BE2C (cell line): Measurements from ENCODE around the gene PRRC2B.

Experiments
- DNase-seq: peaks from one replicate; pipeline ENCODE4 v3.0.0-alpha.2; 2020
- H3K27me3 ChIP-seq: fragments of 250-450 bp; sonication (Bioruptor Pico); 2 replicates; pipeline ENCODE4 v1.5.1; 2020; ENCODE audit warnings: mild to moderate bottlenecking
- H3K36me3 ChIP-seq: fragments of 250-450 bp; sonication (Bioruptor Pico); 2 replicates; pipeline ENCODE4 v1.5.1; 2020; ENCODE audit warnings: mild to moderate bottlenecking
- H3K4me1 ChIP-seq: fragments of 250-450 bp; sonication (Bioruptor Pico); 2 replicates; pipeline ENCODE4 v1.5.1; 2020
- H3K4me3 ChIP-seq: 2 replicates; pipeline ENCODE4 v1.5.1; 2011; ENCODE audit warnings: low read depth, low read length
- H3K9me3 ChIP-seq: fragments of 250-450 bp; sonication (Bioruptor Pico); 2 replicates; pipeline ENCODE4 v1.5.1; 2020
- TF ChIP-seq, protein P1 (sequence below): IDR thresholded peaks from 2 replicates; pipeline ENCODE4 v1.5.1; 2012; ENCODE audit warnings: mild to moderate bottlenecking, low read depth, low read length

The PRRC2B gene

GRCh38 chr9:131406563-131407436, 12.9 kb downstream of the PRRC2B start:
- H3K27me3 ChIP-seq, result no peaks in the 10 kb centered on the region
- TF ChIP-seq, protein P1, sequence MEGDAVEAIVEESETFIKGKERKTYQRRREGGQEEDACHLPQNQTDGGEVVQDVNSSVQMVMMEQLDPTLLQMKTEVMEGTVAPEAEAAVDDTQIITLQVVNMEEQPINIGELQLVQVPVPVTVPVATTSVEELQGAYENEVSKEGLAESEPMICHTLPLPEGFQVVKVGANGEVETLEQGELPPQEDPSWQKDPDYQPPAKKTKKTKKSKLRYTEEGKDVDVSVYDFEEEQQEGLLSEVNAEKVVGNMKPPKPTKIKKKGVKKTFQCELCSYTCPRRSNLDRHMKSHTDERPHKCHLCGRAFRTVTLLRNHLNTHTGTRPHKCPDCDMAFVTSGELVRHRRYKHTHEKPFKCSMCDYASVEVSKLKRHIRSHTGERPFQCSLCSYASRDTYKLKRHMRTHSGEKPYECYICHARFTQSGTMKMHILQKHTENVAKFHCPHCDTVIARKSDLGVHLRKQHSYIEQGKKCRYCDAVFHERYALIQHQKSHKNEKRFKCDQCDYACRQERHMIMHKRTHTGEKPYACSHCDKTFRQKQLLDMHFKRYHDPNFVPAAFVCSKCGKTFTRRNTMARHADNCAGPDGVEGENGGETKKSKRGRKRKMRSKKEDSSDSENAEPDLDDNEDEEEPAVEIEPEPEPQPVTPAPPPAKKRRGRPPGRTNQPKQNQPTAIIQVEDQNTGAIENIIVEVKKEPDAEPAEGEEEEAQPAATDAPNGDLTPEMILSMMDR, result no peak
- H3K4me1 ChIP-seq, result peaks cover 32% of the 10 kb centered on the region
- DNase-seq, result no peak
- H3K4me3 ChIP-seq, result no peak overlapping the region
- H3K36me3 ChIP-seq, result peaks cover 19% of the 10 kb centered on the region
- H3K9me3 ChIP-seq, result no peaks in the 10 kb centered on the region

DNA sequence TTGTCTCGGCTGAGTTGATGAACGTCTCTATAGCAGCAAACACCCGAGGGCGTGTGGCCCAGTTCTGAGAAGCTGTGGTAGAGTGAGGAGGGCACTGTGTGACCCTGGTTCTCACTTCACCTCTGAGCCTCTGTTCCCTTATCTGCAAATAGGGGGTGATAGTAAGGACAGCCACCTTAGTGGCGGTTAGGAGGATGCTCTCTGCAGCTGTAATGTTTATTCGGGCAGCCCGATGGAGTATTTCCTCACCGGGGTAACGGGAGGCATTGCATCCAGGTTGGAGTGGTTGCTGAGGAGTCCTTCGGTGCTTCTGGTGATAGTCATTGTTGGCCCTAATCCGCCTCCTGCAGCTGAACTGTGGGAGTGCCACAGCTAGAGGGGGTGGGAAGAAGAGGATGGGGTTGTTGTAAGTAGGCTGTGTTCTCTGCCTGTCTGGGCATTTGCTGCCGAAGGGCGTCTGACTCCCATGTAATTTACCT, 13.9 kb downstream of the PRRC2B start:
- Histone ChIP-seq H3K36me3 (peaks cover 11% of the 10 kb centered on the region), H3K4me3 (no peak overlapping the region), H3K27me3 (no peaks in the 10 kb centered on the region), H3K4me1 (peaks cover 29% of the 10 kb centered on the region), H3K9me3 (no peaks in the 10 kb centered on the region)
- TF ChIP-seq, protein P1, result peak; percentile 29
- DNase-seq, result no peak

DNA sequence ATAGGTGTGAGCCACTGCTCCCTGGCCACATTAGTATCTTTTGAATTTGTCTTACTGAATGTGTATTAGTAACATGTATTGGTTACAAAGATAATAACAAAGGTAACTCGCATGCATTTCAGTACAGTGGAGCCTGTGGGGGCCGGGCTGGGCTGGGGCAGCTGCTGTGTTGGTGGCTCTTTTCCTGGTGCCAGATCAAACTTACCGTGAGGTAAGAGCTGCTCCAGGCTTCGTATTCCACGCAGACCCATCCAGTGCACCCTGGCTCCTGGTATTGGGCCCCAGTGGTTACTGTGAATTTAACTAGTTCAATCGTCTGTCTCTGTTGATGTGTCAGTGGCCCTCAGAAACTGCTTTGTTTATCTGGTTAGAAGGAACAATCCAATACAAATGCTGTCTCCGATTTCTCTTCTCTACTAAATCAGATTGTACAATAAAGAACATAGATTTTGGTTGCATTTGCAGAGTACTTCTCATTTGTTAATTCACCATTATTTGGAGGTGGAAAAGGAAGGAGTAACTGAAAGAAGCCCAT, 15.6 kb downstream of the PRRC2B start:
- peaks cover 18% of the 10 kb centered on the region for H3K36me3 ChIP-seq
- peaks cover 27% of the 10 kb centered on the region for H3K4me1 ChIP-seq
- no peaks in the 10 kb centered on the region for H3K27me3 ChIP-seq
- TF ChIP-seq, protein P1, result no peak
- H3K9me3 ChIP-seq, result peaks cover 3% of the 10 kb centered on the region; the same call in 1 of the 2 replicates
- DNase-seq, result no peak
- no peak overlapping the region for H3K4me3 ChIP-seq

- H3K4me3 ChIP-seq, result no peak overlapping the region
- TF ChIP-seq, protein P1, result no peak
- peaks cover 18% of the 10 kb centered on the region for H3K36me3 ChIP-seq
- H3K4me1 ChIP-seq, result peaks cover 27% of the 10 kb centered on the region
- no peaks in the 10 kb centered on the region for H3K27me3 ChIP-seq
- peaks cover 3% of the 10 kb centered on the region; the same call in 1 of the 2 replicates for H3K9me3 ChIP-seq
- no peak for DNase-seq
Measured at GRCh38 chr9:131410044-131410491, 16.2 kb downstream of the PRRC2B start.

DNA sequence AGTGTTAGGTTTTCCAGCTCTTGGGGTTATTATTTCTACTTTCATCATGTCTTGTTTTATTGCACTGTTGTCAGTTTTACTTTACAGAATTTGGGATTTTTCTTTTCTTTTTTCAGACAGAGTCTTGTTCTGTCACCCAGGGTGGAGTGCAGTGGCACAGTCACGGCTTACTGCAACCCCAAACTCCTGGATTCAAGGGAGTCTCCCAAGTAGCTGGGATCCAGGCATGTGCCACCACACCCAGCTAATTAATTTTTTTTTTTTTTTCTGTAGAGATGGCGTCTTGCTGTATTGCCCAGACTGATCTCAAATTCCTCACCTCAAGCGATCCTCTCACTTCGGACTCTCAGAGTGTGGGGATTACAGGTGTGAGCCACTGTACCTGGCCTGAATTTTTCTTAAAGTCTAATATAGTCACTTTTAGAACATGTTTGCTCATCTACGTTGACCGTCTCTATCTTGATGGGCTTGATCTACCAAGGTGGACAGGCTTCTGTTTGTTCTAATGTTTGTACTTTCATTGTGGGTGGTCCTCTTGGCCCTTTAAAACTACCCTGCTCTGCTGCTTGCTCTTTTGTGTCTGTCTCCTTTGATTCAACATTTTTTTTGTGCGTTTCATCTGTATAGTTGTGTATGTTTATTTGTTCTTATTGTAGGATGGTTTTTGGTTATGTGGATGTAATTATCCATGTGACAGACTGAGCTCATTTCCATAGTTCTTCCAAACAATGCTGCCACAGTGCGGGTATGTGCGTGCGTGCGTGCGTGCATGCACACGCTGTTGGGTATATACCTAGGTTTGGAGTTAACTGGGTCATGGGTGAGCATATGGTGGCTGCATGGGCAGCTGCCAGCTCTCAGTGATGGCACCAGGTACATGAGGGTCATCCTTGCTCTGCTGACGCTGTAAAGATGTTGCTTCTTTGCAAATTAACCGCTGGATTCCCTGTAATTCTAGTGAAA, 18.1 kb downstream of the PRRC2B start:
- Histone ChIP-seq H3K9me3 (peaks cover 3% of the 10 kb centered on the region; the same call in 1 of the 2 replicates), H3K36me3 (peaks cover 18% of the 10 kb centered on the region)
- DNase-seq, result no peak

More for the DNA sequence above, 18.1 kb downstream of the PRRC2B start:
- Histone ChIP-seq H3K4me1 (peaks cover 23% of the 10 kb centered on the region), H3K27me3 (no peaks in the 10 kb centered on the region), H3K4me3 (no peak overlapping the region)
- TF ChIP-seq, protein P1, result no peak
